Dermis blood vessel endothelial cell (primary cell): ENCODE data around the gene NIT1. TPM values are rescaled to one million over a fixed set of nuclear protein-coding genes. Genes with fewer than 3 reads are reported as not detected.

Experiments used
- DNase-seq: peaks from one replicate; pipeline ENCODE4 v3.0.0; 2010
- total RNA-seq: library from RNA; depleted of rRNA; stranded (reverse); fragments of >200 nt; gene quantifications from 2 replicates; pipeline ENCODE4 v1.2.3, GENCODE V29; 2014

The NIT1 gene
- 11.6 and 17.5 TPM in 2 replicates for total RNA-seq

GRCh38 chr1:161117759-161118581 lies at the start of gene NIT1, which contains the start of gene PFDN2:
TSS of gene NIT1 (plus strand) at chr1:161118105. CDS start at chr1:161118177, 72 bp downstream.
TSS of gene PFDN2 (minus strand) at chr1:161118037. CDS start at chr1:161118026, 11 bp downstream.
- DNase-seq = peak; percentile 91

GRCh38 chr1:161068306-161069234 lies 49.3 kb upstream of the NIT1 start:
- no peak for DNase-seq

- no peak for DNase-seq
Observed at GRCh38 chr1:161069241-161069640, 48.7 kb upstream of the NIT1 start.

- DNase-seq = no peak
Observed at GRCh38 chr1:161069731-161070270, 48.1 kb upstream of the NIT1 start, which contains the start of gene ARHGAP30. TSS of gene ARHGAP30 (minus strand) at chr1:161069891. CDS start at chr1:161069624, 267 bp downstream.

- no peak for DNase-seq
Observed at GRCh38 chr1:161070761-161071160, 47.1 kb upstream of the NIT1 start.

GRCh38 chr1:161071886-161072371 lies 46.0 kb upstream of the NIT1 start:
- DNase-seq = peak; percentile 54

GRCh38 chr1:161072751-161073449 lies 45.0 kb upstream of the NIT1 start:
- DNase-seq = no peak

- DNase-seq = no peak
Observed at GRCh38 chr1:161073474-161074121, 44.3 kb upstream of the NIT1 start.

- no peak for DNase-seq
Observed at GRCh38 chr1:161074676-161075368, 43.1 kb upstream of the NIT1 start.

GRCh38 chr1:161076410-161076809 lies 41.5 kb upstream of the NIT1 start:
- DNase-seq = no peak

- DNase-seq = no peak
Observed at GRCh38 chr1:161077426-161077825, 40.5 kb upstream of the NIT1 start.

- no peak for DNase-seq
Observed at GRCh38 chr1:161079436-161080110, 38.3 kb upstream of the NIT1 start.

GRCh38 chr1:161080441-161081405 lies 37.2 kb upstream of the NIT1 start:
- DNase-seq = no peak

- DNase-seq = no peak
Observed at GRCh38 chr1:161081519-161081918, 36.4 kb upstream of the NIT1 start.

GRCh38 chr1:161082483-161082882 lies 35.4 kb upstream of the NIT1 start:
- DNase-seq = no peak

GRCh38 chr1:161082996-161083747 lies 34.7 kb upstream of the NIT1 start:
- DNase-seq = peak; percentile 31

GRCh38 chr1:161083748-161084596 lies 33.9 kb upstream of the NIT1 start:
- DNase-seq = no peak
